Fibroblast of the aortic adventitia (primary cell): ENCODE measurements around the gene FAM120A. TPM values are rescaled to one million over a fixed set of nuclear protein-coding genes. Genes with fewer than 3 reads are reported as not detected.

Source experiments
- DNase-seq: peaks from one replicate; pipeline ENCODE4 v3.0.0-alpha.2; 2010; ENCODE audit warnings: low read depth
- H3K4me3 ChIP-seq: 2 replicates; pipeline ENCODE4 v1.5.1; 2011; ENCODE audit warnings: low read depth, mild to moderate bottlenecking, control low read depth, low read length, moderate library complexity
- total RNA-seq: library from RNA; depleted of rRNA; stranded (reverse); fragments of >200 nt; gene quantifications from 2 replicates; pipeline ENCODE4 v1.2.3, GENCODE V29; 2012; ENCODE audit warnings: low replicate concordance
- TF ChIP-seq, protein P1 (sequence below): IDR thresholded peaks from 2 replicates; pipeline ENCODE4 v1.5.1; 2011; ENCODE audit warnings: mild to moderate bottlenecking, low read length, control low read depth, inconsistent platforms; ENCODE audit not compliant: insufficient read depth

FAM120A gene
- total RNA-seq, 1 donor: 116 TPM

DNA sequence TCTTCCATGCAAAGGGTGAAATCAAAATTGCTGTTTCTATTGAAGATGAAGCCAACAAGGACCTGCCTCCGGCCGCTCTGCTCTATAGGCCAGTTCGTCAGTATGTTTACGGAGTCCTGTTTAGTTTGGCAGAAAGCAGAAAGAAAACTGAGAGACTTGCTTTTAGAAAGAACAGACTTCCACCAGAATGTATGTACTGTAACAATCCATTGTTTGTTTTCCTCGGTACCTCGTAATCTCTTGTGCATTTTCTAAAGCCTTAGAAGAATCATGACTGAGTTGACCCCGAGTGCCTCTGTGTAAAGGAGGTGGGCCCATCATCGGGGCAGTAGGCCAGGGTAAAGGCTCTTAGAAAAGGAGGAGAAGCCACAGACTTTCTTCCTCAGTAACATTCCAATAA is 80.7 kb downstream of the FAM120A start:
- no peak overlapping the region for H3K4me3 ChIP-seq
- no peak for DNase-seq
- TF ChIP-seq, protein P1, sequence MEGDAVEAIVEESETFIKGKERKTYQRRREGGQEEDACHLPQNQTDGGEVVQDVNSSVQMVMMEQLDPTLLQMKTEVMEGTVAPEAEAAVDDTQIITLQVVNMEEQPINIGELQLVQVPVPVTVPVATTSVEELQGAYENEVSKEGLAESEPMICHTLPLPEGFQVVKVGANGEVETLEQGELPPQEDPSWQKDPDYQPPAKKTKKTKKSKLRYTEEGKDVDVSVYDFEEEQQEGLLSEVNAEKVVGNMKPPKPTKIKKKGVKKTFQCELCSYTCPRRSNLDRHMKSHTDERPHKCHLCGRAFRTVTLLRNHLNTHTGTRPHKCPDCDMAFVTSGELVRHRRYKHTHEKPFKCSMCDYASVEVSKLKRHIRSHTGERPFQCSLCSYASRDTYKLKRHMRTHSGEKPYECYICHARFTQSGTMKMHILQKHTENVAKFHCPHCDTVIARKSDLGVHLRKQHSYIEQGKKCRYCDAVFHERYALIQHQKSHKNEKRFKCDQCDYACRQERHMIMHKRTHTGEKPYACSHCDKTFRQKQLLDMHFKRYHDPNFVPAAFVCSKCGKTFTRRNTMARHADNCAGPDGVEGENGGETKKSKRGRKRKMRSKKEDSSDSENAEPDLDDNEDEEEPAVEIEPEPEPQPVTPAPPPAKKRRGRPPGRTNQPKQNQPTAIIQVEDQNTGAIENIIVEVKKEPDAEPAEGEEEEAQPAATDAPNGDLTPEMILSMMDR: no peak

DNA sequence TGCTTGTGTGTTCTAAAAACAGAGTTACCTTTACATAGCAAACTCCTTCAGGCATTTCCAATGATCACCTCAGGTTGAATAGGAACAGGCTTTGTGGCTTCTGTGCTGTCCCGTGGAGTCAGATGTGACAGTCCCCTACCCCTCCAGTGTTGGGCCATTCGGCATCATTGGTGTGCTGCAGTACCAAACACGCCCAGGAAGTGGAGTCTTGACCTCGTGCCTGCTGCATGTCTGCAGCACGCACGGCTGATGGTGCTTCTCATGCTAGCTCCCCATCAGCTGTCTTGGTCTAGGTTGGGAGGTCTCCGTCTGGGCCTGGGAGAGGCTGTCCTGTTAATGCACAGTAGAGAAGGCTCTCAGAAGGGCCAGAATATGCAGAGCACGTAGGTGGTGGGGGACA is 82.4 kb downstream of the FAM120A start:
- TF ChIP-seq, protein P1: no peak
- no peak for DNase-seq
- H3K4me3 ChIP-seq: no peak overlapping the region

DNA sequence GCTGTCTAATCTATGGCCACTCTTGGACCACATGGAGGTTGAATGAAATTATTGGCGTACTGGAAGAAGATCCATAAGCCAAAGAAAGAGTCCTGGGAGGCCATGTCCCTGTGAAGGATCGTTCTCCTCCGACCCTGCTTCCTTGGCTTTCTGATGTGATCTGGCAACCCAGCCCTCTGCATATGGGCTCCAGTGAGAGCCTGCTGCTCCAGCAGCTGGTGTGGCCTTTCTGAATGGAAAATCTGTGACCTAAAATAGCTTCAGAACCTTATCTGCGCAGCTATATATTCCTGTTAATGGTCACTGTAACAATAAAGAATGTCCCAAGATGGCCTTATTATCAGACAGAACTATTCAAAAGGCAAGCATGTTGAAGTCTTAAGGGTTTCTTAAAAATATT is 84.7 kb downstream of the FAM120A start:
- TF ChIP-seq, protein P1: no peak
- DNase-seq: no peak
- no peak overlapping the region for H3K4me3 ChIP-seq

DNA sequence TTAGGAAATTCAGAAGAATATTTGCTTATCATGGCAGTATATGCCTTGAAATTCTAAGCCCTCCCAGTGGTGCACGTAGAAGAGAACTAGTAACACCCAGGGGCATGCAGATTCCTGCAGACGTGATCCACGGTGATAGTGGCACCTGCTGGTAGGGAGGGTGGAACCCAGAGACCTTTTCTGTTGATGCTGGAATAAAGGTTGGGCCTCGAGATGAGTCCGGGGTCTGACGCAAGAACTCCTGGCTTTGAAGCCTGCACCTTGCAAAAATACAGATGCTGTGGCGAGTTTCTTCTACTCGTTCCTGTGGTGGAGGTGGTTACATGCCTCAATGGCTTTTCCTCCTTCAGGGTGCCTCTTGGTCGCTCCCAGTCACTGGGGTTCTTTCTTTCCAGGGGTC is 85.4 kb downstream of the FAM120A start:
- TF ChIP-seq, protein P1: no peak
- H3K4me3 ChIP-seq: no peak overlapping the region
- DNase-seq: no peak

DNA sequence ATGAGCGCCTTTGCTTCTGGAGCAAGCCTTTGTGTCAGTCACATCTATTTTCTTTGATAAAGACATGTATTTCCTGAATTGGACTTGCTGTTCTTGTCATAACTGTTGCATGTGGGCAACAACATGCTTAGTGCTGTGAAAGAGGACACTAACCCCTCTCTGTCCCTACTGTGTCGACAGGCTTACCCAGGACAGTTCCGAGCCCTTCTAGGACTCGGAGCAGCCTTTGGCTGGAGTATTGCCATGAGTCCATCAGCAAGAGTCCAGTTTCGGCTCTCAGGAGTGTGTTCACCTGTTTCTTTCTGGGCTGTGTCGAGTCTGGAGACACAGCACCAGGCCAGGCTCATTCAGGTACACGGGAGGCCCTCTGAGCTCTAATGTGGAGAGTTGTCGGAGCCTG is 88.8 kb downstream of the FAM120A start:
- no peak for DNase-seq
- no peak overlapping the region for H3K4me3 ChIP-seq
- TF ChIP-seq, protein P1: no peak

DNA sequence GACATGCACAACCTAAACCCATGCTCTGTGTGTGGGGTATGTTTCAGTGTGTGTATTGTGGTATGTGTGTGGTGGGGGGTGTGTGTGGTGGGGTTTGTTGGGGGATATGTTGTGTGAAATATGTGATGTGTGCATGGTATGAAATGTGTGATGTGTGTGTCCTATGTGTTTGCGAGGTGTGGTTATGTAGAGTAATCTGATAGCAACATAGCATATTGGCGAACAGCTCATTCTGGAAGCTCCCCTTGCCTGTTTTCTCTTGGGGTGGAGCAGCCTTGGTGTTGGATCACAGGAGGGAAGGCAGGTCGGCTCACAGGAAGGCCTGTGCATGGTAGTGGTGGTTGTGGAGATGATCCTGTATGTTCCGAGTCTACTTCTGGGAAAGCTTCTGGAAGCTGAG is 89.5 kb downstream of the FAM120A start:
- TF ChIP-seq, protein P1: no peak
- no peak for DNase-seq
- H3K4me3 ChIP-seq: no peak overlapping the region

DNA sequence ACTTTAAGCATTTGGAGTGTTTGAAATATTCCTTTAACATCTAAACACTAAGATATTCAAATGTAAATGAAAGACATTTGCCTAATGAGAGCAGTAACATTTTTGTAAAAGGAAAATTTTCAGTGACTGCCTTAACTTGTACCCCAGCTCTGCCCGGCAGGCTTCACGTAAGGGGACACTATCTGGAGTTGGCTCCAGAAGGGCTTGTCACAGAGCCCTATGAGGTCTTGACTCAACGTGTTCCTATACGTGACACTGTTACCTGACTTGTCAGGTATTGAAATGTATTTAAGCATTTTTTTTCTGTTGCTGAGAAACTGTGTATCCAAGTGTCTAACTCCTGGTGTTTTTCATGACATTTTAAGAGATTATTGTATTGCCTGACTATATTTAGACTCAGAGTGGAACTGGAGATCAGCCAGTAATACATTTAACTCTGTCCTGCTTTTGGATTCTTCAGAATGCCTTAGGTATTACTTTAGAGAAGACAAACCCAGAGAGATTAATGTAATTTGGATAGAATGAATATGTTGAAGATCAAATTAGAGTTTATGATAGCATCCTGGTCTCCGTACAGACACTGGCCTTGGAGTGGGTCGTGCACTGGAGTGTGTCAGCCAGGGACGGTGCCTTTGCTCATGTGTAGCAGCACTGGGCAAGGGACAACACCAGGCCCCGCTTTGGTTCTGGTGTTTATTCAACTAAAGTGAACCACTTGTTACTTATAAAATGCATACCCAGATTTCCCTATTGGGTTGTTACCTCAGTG is 90.3 kb downstream of the FAM120A start:
- no peak for DNase-seq
- TF ChIP-seq, protein P1: no peak

More for the DNA sequence above, 90.3 kb downstream of the FAM120A start:
- H3K4me3 ChIP-seq: no peak overlapping the region
